Fibroblast of peridontal ligament (primary cell): Measurements from ENCODE around the gene FRMD5.

Source experiments
- DNase-seq: peaks from one replicate; pipeline ENCODE4 v3.0.0-alpha.2; 2010; ENCODE audit errors: extremely low read depth

The FRMD5 gene

GRCh38 chr15:43928152-43928551 is 266.9 kb downstream of the FRMD5 start:
- DNase-seq: no peak

- no peak for DNase-seq
Measured at GRCh38 chr15:43927203-43927602, 267.9 kb downstream of the FRMD5 start.

- no peak for DNase-seq
Measured at GRCh38 chr15:43923553-43923952, 271.5 kb downstream of the FRMD5 start.

- DNase-seq: peak; percentile 52
Measured at GRCh38 chr15:43922021-43922420, 273.1 kb downstream of the FRMD5 start.

- DNase-seq: peak; percentile 75
Measured at GRCh38 chr15:43920815-43921214, 274.3 kb downstream of the FRMD5 start.

- DNase-seq: no peak
Measured at GRCh38 chr15:43920254-43920600, 274.8 kb downstream of the FRMD5 start.

GRCh38 chr15:43919540-43920253 is 275.4 kb downstream of the FRMD5 start:
- no peak for DNase-seq

GRCh38 chr15:43918717-43919116 is 276.4 kb downstream of the FRMD5 start:
- DNase-seq: no peak

- no peak for DNase-seq
Measured at GRCh38 chr15:43916326-43916660, 278.8 kb downstream of the FRMD5 start.

- DNase-seq: no peak
Measured at GRCh38 chr15:43915631-43916325, 279.3 kb downstream of the FRMD5 start.

- DNase-seq: peak; percentile 59
Measured at GRCh38 chr15:43913941-43914340, 281.1 kb downstream of the FRMD5 start.

- DNase-seq: peak; percentile 97
Measured at GRCh38 chr15:43913026-43913780, 281.9 kb downstream of the FRMD5 start.

GRCh38 chr15:43912208-43912607 is 282.9 kb downstream of the FRMD5 start:
- DNase-seq: no peak

- DNase-seq: peak; percentile 98
Measured at GRCh38 chr15:43911235-43911781, 283.8 kb downstream of the FRMD5 start.

- DNase-seq: no peak
Measured at GRCh38 chr15:43908516-43909050, 286.5 kb downstream of the FRMD5 start.

GRCh38 chr15:43905755-43906154 is 289.3 kb downstream of the FRMD5 start:
- DNase-seq: no peak

- DNase-seq: peak; percentile 70
Measured at GRCh38 chr15:43903864-43904290, 291.2 kb downstream of the FRMD5 start.

GRCh38 chr15:43901495-43901894 is 293.6 kb downstream of the FRMD5 start:
- no peak for DNase-seq

GRCh38 chr15:43900996-43901395 is 294.1 kb downstream of the FRMD5 start:
- no peak for DNase-seq

- DNase-seq: no peak
Measured at GRCh38 chr15:43899928-43900327, 295.1 kb downstream of the FRMD5 start.

GRCh38 chr15:43898891-43899290 is 296.2 kb downstream of the FRMD5 start:
- DNase-seq: no peak

GRCh38 chr15:43896543-43896942 is 298.5 kb downstream of the FRMD5 start:
- no peak for DNase-seq
